WI38 (cell line): ENCODE results near the gene RBMS1.

ENCODE experiments used
- H3K4me3 ChIP-seq: 2 replicates; pipeline ENCODE4 v1.5.1; 2011; ENCODE audit warnings: low read depth, mild to moderate bottlenecking, control low read depth, low read length
- TF ChIP-seq, protein P1 (sequence below): IDR thresholded peaks from 2 replicates; pipeline ENCODE4 v1.5.1; 2012; ENCODE audit warnings: low read depth, mild to moderate bottlenecking, control low read depth, low read length

The RBMS1 gene

DNA sequence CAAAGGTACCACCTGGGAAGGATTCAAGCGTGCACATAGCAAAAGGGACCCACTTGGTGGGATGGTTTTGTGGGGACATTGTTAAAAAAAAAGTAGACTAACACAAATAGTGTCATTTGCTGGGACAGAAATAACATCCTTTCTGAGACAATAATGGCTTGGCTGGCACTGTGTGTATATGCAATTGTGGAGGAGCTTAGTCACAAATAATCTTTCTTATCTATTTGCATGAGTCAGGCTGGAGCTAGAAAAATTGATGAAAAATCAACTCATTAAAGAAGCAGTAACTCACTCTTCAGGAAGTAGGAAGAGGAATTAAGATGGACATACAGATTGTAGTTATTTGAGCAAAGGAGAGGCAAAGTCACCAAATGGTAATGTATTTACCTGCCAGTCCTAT, 264.0 kb downstream of the RBMS1 start:
- TF ChIP-seq, protein P1, sequence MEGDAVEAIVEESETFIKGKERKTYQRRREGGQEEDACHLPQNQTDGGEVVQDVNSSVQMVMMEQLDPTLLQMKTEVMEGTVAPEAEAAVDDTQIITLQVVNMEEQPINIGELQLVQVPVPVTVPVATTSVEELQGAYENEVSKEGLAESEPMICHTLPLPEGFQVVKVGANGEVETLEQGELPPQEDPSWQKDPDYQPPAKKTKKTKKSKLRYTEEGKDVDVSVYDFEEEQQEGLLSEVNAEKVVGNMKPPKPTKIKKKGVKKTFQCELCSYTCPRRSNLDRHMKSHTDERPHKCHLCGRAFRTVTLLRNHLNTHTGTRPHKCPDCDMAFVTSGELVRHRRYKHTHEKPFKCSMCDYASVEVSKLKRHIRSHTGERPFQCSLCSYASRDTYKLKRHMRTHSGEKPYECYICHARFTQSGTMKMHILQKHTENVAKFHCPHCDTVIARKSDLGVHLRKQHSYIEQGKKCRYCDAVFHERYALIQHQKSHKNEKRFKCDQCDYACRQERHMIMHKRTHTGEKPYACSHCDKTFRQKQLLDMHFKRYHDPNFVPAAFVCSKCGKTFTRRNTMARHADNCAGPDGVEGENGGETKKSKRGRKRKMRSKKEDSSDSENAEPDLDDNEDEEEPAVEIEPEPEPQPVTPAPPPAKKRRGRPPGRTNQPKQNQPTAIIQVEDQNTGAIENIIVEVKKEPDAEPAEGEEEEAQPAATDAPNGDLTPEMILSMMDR: no peak
- H3K4me3 ChIP-seq: no peak overlapping the region

GRCh38 chr2:160228141-160228917, 265.3 kb downstream of the RBMS1 start:
- TF ChIP-seq, protein P1: no peak
- no peak overlapping the region for H3K4me3 ChIP-seq

DNA sequence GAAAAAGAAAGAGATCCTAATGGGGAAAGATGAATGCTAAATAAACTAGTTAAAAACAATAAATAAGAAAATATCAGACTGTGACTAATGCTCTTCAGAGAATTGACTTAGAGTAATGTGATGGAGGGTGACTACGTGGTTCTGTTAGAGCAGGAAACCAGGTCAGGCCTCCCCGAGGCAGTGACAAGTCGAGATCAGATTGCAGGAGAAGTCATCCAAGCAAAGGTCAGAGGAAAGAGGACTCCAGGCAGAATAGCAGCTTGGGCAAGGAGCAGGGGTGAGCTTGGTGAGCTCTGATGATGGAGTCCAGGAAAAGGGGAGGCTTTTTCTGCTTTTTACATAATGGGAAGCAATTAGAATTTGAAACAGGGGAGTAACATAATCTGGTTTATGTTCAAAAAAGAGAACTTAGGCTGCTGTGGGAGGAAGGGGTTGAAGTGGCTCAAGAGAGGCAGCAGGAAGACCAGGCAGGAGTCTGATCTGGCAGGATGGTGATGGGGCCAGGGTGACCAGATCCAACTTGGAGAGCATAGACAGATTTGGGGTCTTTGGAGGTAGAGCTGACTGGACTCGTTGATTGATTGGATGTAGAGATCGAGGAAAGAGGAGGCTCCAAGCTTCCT, 266.2 kb downstream of the RBMS1 start:
- TF ChIP-seq, protein P1: no peak
- no peak overlapping the region for H3K4me3 ChIP-seq

DNA sequence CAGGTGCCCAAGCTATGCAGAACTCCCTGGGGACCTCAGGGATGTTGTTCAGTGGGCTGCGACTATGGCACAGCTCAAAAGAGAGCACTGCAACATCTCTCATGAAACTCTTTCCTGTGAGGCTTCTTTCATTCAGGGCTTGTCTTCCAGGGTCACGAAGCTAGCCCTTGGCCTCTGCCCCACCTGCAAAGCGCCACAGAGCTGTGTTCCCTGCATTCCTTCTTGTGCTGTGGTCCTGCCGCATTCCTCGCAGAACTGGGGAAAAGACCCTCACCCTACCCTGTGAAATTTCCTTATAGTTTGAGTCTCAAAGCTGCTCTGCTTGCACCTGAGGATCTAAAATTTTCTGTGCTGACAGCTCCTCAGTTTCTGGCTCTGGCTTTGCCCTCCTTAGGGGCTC, 267.2 kb downstream of the RBMS1 start:
- H3K4me3 ChIP-seq: no peak overlapping the region
- TF ChIP-seq, protein P1: no peak

GRCh38 chr2:160225722-160226121, 267.9 kb downstream of the RBMS1 start:
- H3K4me3 ChIP-seq: no peak overlapping the region
- TF ChIP-seq, protein P1: no peak

DNA sequence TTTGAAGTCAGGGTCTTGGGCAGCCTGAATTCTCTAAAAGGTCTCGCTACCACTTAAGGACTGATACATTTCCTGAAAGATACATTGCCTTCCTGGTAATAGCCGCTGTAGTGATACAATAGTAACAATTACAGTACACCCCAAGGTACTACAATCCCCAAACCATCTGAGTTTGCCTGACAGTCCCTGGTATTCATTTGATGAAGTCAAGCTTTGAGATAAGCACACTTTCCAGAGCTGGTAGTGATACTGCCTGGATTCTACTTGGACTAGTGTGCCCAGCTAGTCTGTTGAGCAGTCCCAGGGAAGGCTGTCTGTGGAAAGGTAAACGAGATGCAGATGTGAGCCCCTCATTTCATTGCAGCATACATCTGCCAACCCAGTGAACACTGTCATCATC, 269.1 kb downstream of the RBMS1 start:
- TF ChIP-seq, protein P1: no peak
- 0 out of 2 replicates have a peak overlapping the region, but pooled peaks have one; percentile 15 for H3K4me3 ChIP-seq

GRCh38 chr2:160224060-160224459, 269.5 kb downstream of the RBMS1 start:
- 0 out of 2 replicates have a peak overlapping the region, but pooled peaks have one; percentile 15 for H3K4me3 ChIP-seq
- TF ChIP-seq, protein P1: no peak
